ENCODE measurements around the gene BIRC3.
"Not testable (repeated sequence)": the region's sequence is repeated elsewhere in the genome, so short reads cannot be mapped to it uniquely, and the experiment has no call there.

The BIRC3 gene

DNA sequence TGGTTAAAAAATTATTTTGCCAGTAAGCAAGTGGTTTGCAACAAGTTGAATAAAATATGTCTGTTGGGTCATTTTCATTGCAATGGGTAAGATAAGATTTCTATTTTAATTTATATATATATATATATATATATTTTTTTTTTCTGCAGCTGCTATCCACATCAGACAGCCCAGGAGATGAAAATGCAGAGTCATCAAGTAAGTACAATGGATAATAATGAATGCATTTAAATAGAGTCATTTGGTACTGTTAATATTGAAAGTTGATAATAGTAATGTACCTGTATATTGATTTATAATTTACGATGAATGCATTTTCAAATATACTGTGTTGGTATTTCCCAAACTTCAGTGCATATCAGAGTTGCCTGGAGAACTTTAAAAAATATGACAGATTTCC, 11.5 kb downstream of the BIRC3 start:
- DNase-seq (ENCODE audit: low read depth), result no peak

DNA sequence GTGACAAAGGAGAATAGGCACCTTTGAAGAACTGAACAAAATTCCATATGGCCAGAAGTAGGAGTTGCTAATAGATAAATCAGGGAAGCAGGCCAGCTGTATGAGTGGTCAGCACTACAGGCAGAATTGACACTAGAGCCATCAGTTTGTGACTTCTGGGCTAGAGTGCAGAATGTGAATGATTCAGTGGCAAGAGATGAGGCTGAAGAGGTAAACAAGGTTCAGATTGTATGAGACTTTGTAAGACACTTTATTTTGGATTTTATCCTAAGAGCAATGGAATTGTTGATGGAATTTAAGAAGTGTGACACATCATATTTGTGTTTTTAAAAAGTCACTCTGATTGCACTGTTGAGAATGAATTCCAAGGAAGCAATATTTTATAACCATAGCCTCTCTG, 12.9 kb downstream of the BIRC3 start:
- DNase-seq (ENCODE audit: low read depth), result peak; percentile 13

DNA sequence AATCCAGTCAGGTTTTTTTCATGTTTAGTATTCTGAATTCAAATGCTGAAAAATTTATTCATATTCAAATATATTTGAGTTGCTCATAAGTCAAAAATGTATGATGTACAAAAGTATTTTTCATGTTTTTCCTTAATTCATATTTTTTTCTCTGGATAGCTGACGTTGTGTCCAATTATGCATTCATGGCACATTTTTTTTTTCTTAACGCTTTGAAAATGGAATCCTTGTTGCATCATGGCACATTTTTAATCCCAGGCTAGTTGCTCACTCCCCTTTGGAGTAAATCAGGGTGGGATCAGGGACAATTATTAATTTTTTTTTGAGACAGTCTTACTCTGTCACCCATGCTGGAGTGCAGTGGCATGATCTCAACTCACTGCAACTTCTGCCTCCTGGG, 14.1 kb downstream of the BIRC3 start:
- no peak for DNase-seq (ENCODE audit: low read depth)

- DNase-seq (ENCODE audit: low read depth), result no peak
These were observed 15.3 kb downstream of the BIRC3 start for GRCh38 chr11:102332611-102332994.

DNA sequence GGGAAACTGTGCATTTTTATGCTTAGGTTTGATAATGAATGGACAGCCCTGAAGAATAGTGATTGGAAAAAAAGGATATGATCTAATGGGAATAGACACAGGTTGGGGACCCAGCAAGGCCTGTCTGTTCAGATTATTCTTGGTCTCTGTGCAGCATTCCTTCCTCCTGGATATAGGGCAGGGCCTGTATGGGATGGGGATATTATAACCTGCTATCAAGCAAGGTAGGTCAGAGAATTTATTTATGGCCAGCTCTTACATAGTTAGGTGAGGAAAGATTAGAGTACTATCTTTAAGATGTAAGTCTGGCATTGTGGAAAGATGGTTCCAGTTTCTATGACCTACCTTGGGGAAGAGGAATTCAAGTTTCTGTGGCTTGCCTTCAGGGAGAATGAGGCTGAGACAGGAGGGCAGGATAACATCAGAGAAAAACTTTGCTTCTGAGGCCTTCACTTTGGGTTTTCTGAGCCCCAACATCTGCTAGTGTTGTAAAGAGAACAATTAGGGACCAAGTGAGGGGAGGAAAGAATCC, 21.3 kb downstream of the BIRC3 start:
- DNase-seq (ENCODE audit: low read depth), result no peak

DNA sequence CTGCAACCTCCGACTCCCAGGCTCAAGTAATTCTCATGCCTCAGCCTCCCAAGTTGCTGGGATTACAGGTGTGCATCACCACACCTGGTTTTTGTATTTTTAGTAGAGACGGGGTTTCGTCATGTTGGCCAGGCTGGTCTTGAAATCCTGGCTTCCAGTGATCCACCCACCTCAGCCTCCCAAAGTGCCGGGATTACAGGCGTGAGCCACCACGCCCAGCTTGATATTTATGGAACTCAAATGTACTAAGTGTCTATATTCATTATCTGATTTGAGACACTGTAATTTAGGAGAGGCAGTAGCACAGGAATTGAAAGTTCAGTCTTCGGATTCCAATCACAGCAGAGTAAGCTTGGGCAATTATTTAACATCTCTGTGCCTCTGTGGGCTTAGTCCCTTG, 24.0 kb downstream of the BIRC3 start:
- DNase-seq (ENCODE audit: low read depth), result not testable (repeated sequence)

GRCh38 chr11:102341844-102342318, 24.6 kb downstream of the BIRC3 start:
- DNase-seq (ENCODE audit: low read depth), result peak; percentile 76

DNA sequence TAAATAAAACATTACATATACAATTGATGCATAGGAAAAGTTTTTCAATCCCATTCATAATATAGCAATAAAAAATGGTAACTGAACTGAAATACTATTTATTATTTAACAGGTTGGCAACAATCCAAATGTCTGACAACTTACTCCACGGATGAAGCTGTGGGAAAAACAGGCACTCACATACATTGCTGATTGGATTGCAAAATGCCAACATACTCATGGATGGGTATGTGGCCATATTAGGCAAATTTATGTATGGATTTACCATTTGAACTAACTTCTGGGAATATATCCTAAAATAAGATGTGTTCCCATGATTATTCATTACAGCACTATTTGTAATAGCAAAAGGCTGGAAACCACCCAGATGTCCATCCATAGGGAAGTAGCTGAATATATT, 26.5 kb downstream of the BIRC3 start:
- DNase-seq (ENCODE audit: low read depth), result no peak

DNA sequence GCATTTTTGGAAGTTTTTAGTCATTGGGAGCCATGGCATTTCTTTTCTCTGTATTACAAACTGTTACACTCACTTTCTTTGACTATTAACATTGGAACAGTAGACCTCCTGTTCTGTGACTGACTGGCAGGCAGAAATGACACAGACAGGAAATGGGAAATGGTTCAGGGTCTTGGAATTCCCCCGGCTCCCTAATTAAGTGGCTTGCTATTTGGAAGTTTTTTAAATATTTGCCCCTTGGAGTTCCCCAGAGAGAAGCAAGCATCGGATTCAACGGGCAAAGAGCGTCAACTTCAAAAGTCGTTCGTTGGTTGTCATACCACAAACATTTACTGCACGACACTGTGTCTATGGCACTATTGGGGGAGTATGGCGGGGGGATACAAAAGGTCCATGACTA, 28.6 kb downstream of the BIRC3 start:
- no peak for DNase-seq (ENCODE audit: low read depth)

- no peak for DNase-seq (ENCODE audit: low read depth)
These were observed 29.1 kb downstream of the BIRC3 start for GRCh38 chr11:102346456-102346747.

DNA sequence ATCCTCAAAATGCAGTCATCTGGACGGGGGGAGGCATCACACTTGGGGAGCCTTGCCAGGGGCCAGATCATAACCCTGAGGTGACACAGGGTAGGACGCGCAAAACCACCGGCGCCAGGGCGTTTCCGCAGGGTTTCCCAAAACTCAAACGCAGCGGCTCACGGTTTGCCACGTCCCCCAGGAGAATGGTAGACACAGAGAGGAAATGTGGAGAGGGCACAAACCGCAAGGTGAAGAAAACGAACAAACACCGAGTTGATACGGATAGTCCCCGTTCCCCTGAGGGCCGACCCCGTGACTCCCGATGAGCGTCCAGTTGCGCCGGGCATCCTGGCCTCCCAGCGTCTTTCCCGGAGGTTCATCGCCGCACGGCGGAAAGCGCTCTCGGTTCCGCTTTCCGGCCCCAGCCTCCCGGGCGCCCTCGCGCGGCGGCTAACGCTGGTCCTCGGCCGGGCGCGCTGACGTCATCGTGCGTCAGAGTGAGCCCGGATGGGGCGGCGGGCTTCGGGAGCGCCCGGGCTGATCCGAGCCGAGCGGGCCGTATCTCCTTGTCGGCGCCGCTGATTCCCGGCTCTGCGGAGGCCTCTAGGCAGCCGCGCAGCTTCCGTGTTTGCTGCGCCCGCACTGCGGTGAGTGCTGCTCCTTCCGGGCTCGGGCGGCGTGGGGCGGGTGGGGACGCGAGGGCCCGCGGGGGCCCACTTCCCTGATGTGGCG, 29.6 kb downstream of the BIRC3 start, which contains the start of gene BIRC2:
TSS of gene BIRC2 (plus strand) at position 467 of the 714 bp plus-strand sequence. CDS start 2,641 bp downstream, outside the sequence.
- peak; percentile 89 for DNase-seq (ENCODE audit: low read depth)

DNA sequence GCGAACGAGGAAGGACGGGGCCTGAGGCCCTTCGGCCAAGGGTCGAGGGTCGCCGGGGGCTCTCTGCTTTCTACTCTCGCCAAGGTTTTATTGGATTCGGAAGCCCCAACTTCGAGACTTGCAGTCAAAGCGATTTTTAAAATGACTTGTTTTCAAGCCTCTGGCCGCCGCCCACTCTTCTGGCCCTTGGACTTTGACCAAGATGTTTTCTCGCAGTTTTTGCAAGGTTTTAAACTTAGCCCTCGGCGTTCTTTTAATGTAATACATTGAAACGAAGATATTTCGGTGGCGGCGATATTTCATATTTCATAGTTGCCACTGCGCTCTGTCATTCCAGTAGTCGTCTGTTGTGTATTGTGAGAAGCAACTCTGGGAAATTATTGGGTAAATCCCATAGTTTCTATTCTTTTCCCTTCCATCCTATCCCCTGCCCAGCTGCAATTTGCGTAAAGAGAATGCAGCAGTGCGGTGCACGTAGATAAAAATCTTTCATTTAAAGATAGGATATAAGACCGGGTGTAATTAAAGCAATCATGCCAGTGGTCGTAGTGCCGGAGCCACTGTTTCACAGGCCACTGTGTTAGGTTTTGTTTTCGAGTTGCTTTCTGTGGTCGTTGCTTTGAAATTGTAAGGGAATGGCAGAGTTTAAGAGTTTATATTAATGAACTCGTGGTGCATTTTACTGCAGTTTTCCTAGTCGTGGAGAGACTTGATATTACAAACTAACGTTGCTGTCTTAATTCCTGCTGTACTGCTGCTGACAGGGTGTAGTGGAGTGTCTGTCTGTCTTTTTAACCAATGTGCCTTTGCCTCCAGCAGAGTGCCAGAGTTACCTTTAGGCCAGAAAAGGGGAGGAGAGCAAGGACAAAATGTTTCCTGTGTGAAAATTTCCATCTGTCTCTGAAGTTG, 30.4 kb downstream of the BIRC3 start:
- DNase-seq (ENCODE audit: low read depth), result peak; percentile 32

DNA sequence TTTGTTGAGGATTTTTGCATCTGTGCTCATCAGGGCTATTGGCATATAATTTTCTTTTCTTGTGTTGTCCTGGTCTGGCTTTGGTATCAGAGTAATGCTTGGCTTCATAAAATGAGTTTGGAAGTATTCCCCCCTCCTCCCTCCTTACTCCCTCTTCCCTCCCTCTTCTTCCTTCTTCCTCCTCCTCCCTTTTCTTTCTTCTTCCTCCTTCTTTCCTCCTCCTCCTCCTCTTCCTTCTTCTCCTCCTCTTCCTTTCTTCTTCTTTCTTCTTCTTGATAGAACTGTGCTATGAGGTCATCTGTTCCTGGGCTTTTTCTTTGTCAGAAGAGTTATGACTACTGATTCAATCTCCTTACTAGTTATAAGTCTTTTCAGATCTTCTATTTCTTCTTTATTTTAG, 39.8 kb downstream of the BIRC3 start:
- DNase-seq (ENCODE audit: low read depth), result no peak

DNA sequence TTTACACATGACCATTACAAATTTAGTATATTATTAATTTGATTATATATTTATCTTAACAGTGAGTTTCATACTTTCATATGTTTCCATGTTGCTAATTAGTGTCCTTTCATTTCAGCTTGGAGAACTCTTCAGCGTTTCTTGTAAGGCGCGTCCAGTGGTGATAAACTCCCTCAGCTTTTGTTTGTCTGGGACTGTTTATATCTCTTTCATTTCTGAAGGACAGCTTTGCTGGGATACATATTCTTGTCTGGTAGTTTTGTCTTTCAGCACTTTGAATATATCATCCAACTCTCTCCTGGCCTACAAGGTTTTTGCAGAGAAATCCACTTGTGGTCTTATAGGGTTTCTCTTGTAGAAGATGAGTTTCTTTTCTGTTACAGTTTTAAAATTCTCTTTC, 42.1 kb downstream of the BIRC3 start:
- DNase-seq (ENCODE audit: low read depth), result no peak

DNA sequence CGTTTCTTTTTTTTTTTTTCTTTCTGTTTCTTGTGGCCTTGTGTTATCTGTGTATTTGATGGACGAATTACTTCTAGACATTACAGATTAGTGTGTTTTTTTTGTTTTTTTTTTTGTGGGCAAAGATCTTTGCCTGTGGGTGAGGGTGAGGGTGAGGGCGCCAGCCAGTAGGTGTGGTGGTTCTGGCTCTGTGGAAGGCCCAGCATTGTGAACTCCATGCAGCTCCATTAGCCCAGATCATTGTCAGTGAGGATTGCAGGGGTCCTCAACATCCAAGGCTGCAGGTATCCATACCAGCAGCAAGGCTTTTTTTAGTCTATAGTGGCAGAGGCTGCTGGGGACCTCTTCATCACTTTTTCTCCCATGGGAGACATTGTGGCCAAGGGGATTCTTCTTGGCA, 43.4 kb downstream of the BIRC3 start:
- DNase-seq (ENCODE audit: low read depth), result no peak

DNA sequence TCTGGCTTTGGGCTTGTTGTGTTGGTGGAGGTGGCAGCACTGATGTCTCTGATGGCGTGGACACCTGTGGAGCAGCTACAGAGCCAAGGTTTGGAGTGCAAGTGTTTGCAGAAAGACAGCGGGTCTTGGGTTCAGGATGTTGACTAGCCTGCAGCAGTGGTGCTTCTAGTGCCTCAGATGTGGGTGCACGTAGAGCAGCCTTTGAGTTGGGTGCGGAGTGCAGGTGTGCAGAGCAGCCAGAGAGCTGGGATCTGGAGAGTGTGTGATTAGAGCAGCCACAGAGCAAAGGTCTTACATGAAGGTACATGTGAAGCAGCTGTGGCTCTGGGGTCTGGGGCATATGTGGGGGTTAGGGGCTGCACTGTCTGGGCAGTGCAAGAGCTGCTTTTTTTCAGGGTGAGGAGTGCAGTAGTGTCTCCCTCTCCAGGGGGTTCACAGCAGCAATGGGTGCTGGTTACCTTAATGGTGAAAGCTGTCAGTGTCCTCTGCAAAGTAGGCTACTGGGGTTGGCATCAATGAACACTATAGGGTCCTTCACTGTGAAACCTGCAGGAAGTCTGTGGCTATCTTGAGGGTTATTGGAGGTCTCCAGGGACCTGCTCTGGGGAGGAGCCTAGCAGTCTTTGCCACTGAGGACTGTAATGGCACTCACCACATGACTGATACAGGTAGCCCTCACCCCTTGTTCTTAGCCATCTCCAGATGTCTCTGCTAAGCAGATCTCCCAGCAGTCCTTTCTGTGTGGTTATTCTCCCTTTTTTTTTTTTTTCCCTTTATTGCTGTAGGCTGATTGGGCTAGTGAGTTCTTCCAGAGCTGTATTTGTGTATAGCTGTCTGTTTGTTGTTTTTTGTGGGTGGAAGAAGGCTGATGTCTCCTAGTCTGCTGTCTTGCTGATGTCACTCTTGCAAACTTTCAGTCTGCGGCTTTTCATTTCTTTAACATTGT, 44.1 kb downstream of the BIRC3 start:
- no peak for DNase-seq (ENCODE audit: low read depth)

- no peak for DNase-seq (ENCODE audit: low read depth)
These were observed 47.7 kb downstream of the BIRC3 start for GRCh38 chr11:102364991-102365390.

- peak; percentile 27 for DNase-seq (ENCODE audit: low read depth)
These were observed 50.1 kb downstream of the BIRC3 start for GRCh38 chr11:102367364-102367763.

- DNase-seq (ENCODE audit: low read depth), result no peak
These were observed 51.2 kb downstream of the BIRC3 start for GRCh38 chr11:102368472-102368871.

DNA sequence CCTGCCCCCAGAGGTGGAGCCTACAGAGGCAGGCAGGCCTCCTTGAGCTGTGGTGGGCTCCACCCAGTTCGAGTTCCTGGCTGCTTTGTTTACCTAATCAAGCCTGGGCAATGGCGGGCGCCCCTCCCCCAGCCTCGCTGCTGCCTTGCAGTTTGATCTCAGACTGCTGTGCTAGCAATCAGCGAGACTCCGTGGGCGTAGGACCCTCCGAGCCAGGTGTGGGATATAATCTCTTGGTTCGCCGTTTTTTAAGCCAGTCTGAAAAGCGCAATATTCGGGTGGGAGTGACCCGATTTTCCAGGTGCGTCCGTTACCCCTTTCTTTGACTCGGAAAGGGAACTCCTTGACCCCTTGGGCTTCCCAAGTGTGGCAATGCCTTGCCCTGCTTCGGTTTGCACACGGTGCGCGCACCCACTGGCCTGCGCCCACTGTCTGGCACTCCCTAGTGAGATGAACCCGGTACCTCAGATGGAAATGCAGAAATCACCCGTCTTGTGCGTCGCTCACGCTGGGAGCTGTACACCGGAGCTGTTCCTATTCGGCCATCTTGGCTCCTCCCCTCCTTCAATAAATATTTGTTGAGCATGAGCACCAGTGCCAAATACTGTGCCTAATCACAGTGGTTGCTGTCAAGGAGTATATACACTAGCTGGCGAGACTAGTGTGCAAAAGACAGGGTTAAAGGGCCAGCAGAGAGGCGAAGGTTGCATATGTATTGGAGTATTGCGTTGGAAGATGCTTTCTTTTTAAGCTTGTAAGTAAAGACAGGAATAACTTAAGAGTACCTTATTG, 57.5 kb downstream of the BIRC3 start:
- DNase-seq (ENCODE audit: low read depth), result not testable (repeated sequence)

Data from fibroblast of gingiva (primary cell).